HEK293 (cell line): ENCODE results near the gene OTOP3.

Source experiments
- BCL6B ChIP-seq: fragments of 450-650 bp; formaldehyde crosslinking; IDR thresholded peaks from 2 replicates; pipeline ENCODE4 v1.5.1; 2017; ENCODE audit warnings: missing biosample characterization, missing genetic modification characterization
- REST ChIP-seq: fragments of 450-650 bp; formaldehyde crosslinking; IDR thresholded peaks from 2 replicates; pipeline ENCODE4 v1.5.1; 2016; ENCODE audit warnings: missing biosample characterization, missing genetic modification characterization
- SP3 ChIP-seq: fragments of 450-650 bp; formaldehyde crosslinking; IDR thresholded peaks from 2 replicates; pipeline ENCODE4 v1.5.1; 2016; ENCODE audit warnings: missing biosample characterization, missing genetic modification characterization
- ZNF138 ChIP-seq: fragments of 450-650 bp; formaldehyde crosslinking; IDR thresholded peaks from 2 replicates; pipeline ENCODE4 v1.5.1; 2016; ENCODE audit warnings: missing biosample characterization, missing genetic modification characterization, borderline replicate concordance
- ZNF23 ChIP-seq: fragments of 450-650 bp; formaldehyde crosslinking; IDR thresholded peaks from 2 replicates; pipeline ENCODE4 v1.5.1; 2016; ENCODE audit warnings: missing biosample characterization, missing genetic modification characterization, borderline replicate concordance
- ZNF274 ChIP-seq, 2 experiments: fragments of 200-500 bp in 1 of 2; fragments of 450-650 bp in 1 of 2; sonication (Bioruptor generic) in 1 of 2; formaldehyde crosslinking in 1 of 2; IDR thresholded peaks; 2 replicates each; pipeline versions ENCODE4 v1.5.1 to v1.6.1; 2014 to 2016; ENCODE audit warnings: borderline replicate concordance in 1 of 2, inconsistent platforms in 1 of 2, low read length in 1 of 2, missing biosample characterization in 1 of 2, missing genetic modification characterization in 1 of 2
- TF ChIP-seq, protein P1 (sequence below): fragments of 450-650 bp; formaldehyde crosslinking; IDR thresholded peaks from 2 replicates; pipeline ENCODE4 v1.5.1; 2016; ENCODE audit warnings: missing biosample characterization, missing genetic modification characterization

GRCh38 chr17:74924250-74924948 is 11.3 kb upstream of the OTOP3 start, which contains the start of gene OTOP2:
- TF ChIP-seq ZNF274 (IDR thresholded peaks at IDR 0.05; ENCODE audit: low read length) (no peak), ZNF274 (tag by site-specific recombination; IDR thresholded peaks at IDR 0.05; ENCODE audit: borderline replicate concordance) (no peak), ZNF23 (tag by site-specific recombination) (no peak), REST (tag by site-specific recombination) (no peak), BCL6B (tag by site-specific recombination) (no peak), SP3 (tag by site-specific recombination) (no peak), ZNF138 (tag by site-specific recombination) (no peak)
- TF ChIP-seq, protein P1, sequence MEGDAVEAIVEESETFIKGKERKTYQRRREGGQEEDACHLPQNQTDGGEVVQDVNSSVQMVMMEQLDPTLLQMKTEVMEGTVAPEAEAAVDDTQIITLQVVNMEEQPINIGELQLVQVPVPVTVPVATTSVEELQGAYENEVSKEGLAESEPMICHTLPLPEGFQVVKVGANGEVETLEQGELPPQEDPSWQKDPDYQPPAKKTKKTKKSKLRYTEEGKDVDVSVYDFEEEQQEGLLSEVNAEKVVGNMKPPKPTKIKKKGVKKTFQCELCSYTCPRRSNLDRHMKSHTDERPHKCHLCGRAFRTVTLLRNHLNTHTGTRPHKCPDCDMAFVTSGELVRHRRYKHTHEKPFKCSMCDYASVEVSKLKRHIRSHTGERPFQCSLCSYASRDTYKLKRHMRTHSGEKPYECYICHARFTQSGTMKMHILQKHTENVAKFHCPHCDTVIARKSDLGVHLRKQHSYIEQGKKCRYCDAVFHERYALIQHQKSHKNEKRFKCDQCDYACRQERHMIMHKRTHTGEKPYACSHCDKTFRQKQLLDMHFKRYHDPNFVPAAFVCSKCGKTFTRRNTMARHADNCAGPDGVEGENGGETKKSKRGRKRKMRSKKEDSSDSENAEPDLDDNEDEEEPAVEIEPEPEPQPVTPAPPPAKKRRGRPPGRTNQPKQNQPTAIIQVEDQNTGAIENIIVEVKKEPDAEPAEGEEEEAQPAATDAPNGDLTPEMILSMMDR (tag by site-specific recombination): no peak
